HG03460 (cell line): ENCODE results near the gene GOLGA6B.
"Not testable (repeated sequence)": the region's sequence is repeated elsewhere in the genome, so short reads cannot be mapped to it uniquely, and the experiment has no call there.

Source experiments
- ATAC-seq: cut with Tn5 transposase; IDR thresholded peaks from one replicate; pipeline ENCODE4 v1.9.1; 2021; ENCODE audit not compliant: unreplicated experiment

GOLGA6B gene, protein sequence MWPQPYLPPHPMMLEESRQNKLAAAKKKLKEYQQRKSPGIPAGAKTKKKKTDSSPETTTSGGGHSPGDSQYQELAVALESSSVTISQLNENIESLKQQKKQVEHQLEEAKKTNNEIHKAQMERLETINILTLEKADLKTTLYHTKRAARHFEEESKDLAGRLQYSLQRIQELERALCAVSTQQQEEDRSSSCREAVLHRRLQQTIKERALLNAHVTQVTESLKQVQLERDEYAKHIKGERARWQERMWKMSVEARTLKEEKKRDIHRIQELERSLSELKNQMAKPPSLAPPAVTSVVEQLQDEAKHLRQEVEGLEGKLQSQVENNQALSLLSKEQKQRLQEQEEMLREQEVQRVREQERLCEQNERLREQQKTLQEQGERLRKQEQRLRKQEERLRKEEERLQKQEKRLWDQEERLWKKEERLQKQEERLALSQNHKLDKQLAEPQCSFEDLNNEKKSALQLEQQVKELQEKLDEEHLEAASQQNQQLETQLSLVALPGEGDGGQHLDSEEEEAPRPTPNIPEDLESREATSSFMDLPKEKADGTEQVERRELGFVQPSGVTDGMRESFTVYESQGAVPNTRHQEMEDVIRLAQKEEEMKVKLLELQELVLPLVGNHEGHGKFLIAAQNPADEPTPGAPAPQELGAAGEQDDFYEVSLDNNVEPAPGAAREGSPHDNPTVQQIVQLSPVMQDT

DNA sequence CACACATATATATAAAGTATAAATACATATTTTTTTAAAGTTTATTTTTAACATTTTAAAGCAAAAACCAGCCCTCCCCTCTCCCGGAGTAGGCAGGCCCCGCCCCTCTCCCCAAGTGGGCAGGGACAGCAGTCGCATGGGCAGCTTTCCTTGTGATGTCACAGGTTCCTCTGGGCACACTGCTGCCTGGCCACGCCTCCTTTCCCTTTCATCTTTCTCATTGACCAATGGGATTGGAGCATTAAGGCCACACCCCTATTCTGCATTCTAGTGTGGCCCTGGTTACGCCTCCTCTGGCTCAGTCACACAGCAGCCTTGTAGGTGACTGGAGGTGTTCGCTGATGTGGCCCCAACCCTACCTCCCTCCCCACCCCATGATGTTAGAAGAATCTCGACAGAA lies at the start of gene GOLGA6B:
Gene GOLGA6B, plus strand, starts transcription at position 301 of the 400 bp plus-strand sequence. Its CDS starts 41 bp downstream, at position 342.
- ATAC-seq, result not testable (repeated sequence)

DNA sequence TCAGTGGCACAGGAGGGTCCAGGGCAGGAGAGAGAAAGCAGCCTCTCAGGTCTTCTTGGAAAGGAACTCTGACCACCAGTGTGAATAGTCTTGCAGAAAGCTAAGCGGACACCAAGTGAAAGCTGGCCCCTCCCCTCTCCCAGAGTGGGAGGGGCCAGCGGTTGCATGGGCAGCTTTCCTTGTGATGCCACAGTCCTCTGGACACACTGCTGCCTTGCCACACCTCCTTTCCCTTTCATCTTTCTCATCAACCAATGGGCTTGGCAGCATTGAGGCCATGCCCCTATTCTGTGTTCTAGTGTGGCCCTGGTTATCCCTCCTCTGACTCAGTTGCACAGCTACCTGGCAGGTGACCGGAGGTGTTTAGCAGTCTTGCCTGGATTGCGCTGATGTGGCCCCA lies 49.7 kb upstream of the GOLGA6B start:
- ATAC-seq, result no peak

DNA sequence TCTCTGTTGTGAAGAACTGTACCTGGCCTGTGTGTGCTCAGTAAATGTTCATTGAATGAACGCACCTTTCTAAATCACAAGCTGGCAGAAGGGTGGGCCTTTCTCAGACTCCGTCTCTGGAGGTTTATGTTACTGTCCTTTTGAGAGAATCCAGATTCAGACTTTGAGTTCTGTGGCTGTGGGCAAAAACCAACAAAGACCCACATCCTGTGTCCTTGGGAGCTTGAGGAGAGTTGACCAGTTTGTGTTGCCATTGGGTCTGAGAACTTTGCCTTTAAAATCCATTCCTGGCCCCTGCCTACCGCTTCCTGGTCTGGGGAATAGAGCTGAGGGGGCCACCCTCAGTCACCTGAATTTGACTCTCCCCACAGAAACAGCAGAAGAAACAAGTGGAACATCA lies 46.4 kb upstream of the GOLGA6B start:
- not testable (repeated sequence) for ATAC-seq

DNA sequence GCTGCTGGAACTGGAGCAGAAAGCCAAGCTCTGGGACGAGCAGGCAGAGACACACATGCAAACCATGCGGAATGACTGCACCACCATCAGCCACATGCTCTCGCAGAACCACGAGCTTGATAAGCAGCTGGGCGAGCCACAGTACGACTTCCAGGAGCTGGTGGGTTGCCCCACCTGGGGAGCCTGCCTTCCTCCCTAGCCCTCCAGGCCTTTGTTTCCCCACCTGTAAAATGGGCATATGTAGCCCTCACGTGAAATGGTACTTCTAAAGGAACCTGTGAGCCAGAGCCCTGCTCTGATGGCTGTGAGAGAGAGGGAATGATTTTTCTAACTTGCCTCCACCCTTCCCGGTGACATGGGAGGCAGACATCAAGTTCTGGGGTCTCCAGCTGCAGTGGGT lies 44.6 kb upstream of the GOLGA6B start:
- no peak for ATAC-seq

DNA sequence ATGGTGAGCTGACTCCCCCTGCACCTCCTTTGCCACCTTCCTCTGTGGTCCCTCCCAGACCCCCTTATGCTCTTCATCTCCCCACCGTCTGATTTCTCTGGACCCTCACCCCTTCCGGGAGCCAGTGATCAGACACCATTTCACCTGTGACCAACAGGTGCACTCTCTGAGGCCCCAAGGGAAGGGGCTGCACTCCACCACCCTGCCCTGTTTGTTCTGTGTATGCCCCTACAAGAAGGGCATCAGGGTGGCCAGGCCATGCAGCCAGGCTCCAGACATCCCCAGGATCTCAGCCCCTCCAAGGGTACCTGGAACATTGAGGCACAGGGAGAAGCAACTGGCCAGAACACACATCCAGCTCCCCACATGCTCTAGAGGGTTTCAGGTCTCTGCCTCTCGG lies 42.2 kb upstream of the GOLGA6B start:
- not testable (repeated sequence) for ATAC-seq

DNA sequence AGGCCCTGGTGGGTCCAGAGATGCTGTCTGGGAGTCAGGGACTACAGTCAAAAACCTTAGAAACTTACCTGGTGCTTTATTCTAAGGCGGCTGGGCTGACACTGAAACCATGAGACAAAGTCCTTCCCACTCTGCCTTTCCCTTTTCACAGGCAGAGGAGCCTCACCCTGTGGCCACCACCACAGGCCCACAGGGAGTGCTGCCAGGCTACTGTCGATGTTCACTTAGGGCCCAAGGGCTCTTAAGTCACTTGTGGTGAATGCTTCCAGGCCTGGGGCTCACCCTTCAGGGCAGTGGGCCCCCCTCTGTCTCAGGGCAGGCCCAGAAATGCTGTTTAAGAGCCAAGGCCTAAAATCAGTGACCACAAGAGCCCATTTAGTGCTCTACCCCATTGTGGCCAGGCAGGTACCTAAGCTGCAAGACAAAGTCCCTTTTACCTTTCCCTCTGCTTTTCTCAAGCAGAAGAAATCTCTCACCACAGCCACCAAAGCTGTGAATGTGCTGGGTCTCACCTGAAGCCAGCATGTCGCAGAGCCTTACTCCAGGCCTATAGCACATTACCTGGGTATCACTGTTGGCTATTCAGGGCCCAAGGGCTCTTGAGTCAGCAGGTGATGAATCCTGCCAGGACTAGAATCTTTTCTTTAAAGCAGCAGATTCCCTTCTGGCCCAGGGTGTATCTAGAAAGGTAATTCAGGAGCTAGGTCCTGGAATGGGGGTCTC lies 39.5 kb upstream of the GOLGA6B start:
- ATAC-seq, result no peak

DNA sequence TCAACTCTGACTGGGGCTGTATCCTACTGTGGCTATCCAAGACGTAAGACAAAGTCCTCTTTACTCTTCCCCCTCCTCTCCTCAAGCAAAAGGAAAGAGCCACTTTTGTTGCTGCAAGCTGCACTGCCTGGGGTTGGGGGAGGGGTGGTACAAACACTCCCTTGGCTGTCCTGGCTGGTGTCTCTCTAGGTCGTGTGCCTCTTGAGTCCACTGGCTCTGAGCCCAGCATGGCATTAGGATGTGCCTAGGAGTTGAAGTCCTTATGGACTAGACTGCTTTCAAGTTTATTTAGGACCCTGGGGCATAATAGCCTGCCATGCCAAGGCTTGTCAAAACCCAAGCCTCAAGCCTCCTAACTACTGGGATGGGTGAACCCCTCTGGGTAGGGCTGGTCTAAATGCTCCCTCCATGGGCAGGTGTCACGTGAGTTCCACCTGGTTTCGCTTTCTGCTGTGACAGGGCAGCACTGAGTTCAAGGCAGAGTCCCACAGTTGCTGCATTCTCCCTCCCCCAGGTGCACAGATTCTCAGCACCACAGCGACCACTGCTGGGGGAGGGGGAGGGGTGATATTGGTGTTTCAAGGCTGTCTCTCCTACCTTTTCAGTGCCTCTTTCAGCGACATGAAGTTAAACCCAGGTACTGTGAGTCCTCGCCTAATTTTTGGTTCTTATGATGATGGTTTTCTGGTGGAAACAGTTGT lies 38.8 kb upstream of the GOLGA6B start:
- ATAC-seq, result not testable (repeated sequence)

DNA sequence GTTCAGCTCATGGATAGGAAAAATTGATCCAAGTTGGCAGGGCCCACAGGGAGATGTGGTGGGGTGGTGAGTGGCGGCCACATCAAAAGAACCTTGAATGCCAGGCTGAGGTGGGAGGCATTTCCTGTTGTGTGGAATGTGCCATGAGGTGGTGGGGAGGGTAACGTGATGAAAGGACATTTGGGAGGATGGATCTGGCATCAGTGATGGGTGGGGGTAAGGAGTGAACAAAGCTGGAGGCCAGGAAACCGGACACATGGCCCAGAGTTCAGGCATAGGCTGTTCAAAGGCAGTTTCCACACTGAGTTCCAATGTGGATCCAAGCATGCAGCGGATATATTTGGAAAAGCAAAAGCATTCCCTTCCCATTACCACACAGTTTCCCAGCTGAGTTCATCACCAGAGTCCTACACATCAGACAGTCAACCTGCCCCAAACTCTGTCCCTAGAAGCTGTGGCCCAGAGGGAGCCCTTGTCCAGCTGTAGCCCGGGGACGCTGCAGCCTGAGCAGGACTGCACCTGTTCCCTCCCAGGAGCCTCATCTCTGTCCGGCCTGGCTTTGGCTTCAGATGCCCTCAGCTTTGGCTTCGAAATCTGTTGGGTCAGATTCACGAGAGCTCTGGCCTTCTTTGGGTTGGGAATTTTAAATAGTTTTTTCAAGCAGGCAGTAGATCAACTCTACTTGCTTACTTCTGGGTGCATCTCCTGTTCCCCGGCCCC lies 37.8 kb upstream of the GOLGA6B start:
- no peak for ATAC-seq

DNA sequence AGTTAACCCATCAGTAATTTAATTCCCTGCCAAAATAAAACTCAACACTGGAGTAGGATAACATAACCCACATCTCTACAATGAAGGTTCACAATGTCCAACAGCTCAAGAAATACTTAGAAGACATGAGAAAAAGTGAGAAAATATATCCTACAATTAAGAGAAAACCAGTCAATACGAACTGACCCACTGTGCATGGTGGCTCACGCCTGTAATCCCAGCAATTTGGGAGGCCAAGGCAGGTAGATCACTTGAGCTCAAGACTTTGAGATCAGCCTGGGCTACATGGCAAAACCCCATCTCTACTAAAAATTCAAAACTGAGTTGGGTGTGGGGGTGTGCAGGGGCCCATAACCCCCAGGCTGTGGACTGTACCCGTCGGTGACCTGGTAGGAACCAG lies 30.6 kb upstream of the GOLGA6B start:
- ATAC-seq, result not testable (repeated sequence)

DNA sequence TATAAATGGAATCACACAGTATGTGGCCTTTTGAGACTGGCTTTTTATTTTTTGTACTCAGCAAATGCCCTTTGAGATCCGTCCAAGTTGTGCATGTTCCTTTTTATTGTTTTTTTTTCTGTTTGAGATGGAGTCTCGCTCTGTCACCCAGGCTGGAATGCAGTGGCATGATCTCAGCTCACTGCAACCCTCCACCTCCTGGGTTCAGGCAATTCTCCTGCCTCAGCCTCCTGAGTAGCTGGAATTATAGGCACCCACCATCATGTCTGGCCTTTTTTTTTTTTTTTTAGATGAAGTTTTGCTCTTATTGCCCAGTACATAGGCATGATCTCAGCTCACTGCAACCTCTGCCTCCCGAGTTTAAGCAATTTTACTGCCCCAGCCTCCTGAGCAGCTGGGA lies 28.3 kb upstream of the GOLGA6B start:
- not testable (repeated sequence) for ATAC-seq

DNA sequence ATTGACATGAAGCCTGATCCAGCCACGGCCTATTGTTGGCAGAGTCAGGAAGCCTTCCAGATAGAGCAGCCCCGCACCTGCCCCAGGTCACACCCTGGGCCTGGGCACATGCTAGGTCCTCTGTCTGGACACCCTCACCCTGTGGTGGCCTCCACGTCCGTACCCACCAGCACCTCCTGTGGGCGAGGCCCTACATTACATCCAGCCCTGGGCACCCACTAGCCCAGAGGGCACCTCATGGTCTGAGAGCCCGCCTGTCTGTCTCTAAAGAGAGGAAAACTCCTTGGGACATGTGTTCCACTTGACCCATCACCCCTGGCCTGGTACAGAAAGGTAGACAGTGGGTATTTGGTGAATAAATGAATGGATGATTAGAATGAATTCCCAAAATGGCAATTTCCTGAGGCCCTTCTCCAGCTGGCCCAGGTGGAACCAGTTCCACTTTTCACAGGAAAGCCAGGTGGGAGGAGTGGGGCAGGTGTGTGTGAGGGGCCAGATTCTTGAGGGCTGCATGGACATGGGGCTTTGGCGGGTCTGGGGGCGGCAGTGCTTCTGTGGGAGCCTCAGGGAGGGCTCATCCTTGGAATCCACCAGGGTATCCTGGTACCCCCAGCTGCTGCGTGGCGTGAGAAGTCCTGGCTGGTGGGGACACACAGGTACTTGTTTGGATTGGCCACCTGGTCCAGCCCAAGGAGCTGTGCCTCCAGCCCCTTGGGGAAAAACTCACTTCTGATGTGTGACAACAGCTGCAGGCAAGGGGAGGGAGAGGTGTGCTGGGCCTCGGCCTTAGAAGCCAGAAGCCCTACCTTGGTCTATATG lies 26.0 kb upstream of the GOLGA6B start:
- not testable (repeated sequence) for ATAC-seq

DNA sequence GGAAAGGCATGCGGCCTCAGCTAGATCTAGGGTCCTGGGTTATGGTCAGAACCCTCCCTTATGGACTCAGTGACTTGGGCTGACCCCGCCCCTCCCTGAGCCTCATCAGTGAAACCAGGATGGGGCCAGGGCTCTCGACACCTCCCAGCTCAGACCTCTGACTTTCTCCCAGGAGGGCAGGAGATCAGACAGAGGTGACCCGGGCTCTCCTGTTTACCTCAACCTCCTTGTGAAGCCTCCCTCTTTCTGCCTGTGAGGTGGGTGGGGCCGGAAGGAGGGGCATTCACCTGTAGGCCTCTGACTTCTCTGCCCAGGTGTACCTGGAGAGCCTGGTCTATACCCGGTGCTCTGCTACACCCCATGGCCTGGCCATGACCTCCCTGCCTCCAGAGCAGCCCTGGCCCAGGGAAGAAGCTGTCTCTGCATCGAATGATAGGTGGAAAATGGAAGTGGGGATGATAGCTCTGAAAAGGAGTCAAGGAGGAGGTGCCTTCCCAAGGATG lies 25.4 kb upstream of the GOLGA6B start:
- ATAC-seq, result not testable (repeated sequence)

DNA sequence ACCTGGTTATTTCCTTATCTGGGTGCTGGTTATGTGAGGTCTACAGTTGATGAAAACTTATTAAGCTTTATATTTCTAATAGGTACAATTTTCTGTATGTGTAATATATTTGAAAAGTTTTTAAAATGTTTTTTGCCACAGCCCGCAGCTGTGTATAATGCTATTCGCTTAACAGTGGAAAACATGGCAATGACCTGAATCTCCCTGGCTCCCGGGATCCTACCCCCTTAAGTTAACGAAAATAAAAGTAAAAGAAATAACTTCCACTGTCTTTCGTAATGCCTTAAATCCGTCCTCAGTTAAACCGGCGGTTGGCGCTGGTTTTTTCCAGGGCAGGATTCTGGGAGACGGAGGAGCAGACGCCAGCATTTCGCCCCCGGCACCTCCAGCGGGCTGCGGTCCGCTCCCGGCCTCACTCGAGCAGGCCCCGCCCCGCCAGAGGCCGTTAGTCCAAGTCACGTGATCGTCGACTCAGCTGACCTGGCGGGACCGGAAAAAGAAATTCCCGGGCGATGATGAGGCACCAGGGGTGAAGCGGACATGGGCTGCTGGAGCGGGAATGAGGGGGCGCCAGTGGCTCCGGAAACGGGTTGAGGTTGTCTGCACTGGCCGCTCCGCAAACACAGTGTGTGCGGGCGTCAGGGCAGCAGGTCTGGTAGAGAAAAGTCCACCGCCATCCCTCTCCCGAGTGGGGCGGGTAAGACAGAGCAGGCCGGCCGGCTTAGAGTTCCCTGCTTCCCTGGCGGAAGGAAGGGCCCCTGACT lies 17.8 kb upstream of the GOLGA6B start:
- peak; percentile 68 for ATAC-seq

DNA sequence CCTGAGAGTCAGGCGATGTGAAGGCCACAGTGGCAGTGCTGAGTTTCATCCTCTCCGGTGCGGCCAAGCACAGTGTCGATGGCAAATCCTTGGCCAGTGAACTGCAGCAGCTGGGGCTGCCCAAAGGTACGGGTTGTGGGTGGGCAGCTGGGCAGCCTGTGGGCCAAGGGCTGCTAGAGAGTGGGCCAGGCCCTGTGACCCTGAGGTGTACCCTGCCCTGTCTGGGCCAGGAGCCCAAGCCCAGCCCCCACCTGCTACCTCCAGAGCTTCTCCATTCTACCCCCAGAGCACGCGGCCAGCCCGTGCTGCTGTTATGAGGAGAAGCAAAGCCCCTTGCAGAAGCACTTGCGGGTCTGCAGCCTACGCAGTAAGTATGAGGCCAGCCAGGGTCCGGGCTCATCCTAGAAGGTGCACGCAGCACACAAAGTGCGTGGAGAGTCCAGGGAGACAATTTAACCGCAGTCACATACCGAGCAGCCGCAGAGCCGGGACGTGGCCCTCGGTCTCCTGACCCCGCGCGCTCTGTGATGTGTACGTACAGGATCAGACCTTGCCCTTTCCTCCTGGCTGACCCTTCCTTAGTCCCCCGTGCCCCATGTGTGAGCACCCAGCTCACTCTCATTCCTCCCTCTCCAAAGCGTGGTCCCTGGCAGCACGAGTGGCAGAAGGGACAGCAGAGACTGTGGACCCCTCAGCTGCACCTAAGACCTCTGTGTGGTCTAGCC lies 14.6 kb upstream of the GOLGA6B start:
- ATAC-seq, result not testable (repeated sequence)

DNA sequence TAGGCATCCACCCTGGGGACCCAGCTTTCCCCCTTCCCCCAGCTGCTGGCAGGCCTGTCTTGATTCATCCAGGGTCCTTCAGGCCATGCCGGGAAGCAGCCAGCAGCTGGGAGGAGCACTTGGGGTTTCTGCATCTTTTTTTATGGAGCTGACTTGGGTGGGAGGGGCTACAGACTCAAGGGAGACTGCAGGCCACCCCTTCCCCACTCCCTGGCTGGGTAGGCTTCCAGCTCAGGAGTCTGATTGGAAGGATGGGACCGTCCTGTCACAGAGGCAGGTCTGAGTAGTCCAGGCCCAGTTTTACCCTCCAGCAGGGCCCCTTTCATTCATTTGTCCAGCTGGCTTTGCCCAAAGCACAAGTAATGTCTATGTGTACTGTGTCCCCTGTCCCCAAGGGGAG lies 12.2 kb upstream of the GOLGA6B start:
- not testable (repeated sequence) for ATAC-seq

DNA sequence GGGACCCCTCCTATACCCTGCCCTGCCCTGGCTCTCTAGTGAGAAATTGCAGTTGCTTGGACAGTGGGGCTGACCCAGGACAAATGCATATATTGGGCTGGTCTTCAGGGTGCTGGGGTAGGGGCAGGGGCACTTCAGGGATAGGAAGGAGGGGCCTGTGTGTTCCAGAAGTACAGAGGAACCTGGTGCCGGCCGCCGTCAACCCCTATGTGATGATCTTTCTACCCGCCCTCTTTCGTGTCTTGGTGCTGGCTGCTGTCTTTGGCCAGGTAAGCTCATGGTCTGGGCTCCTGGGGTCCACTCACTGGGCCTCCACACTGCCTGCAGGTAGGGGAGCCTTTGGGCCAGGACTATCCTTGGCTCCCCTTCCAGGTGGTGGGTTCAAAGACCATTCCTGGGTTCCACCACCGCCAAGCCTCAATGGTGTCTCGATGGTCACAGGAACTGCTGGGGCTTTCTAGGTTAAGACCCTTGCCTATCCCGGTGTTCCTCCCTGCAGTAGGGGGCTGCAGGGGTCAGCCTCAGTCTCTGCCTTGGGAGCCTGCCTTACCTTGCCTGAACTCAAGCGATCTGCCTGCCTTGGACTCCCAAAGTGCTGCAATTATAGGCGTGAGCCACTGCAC lies 5.8 kb upstream of the GOLGA6B start:
- ATAC-seq, result not testable (repeated sequence)

DNA sequence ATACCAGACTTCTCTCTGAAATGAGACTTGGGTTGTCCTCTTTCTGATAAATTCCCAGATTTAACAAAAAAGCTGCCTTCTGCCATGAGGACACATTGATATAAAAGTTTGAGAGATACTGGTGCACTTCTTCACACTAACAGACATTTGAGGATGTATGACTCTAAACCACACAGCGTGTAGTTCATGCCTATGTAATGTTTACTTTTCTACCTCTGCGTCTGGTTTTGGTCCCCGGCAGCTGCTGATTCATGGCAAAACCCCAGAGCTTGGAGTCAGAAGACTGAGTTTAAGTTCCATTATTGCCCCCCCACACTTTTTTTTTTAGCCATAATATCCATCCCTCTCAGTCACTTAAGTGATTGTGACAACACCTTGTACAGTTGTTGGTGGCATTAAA lies 1.5 kb downstream of the GOLGA6B start:
- not testable (repeated sequence) for ATAC-seq
